Measurements from ENCODE around the gene PAH. TPM values are rescaled to one million over a fixed set of nuclear protein-coding genes. Genes with fewer than 3 reads are reported as not detected.

Gene PAH
- polyA plus RNA-seq, 3 donors = not detected

GRCh38 chr12:102911320-102911719 is 5.7 kb downstream of the PAH start:
- WGBS (ENCODE audit: insufficient coverage) = no CpG with 5 or more reads among the region's 3 CpGs
- Mint-ChIP-seq H3K4me1 (no peaks in the 10 kb centered on the region), H3K27ac (no peak overlapping the region), H3K36me3 (no peaks in the 10 kb centered on the region), H3K27me3 (ENCODE audit: low read depth in 3 of 3) (peaks cover 4 to 8% (median 8%) of the 10 kb centered on the region in 3 donors), H3K9me3 (peaks cover 0 to 3% (median 0%) of the 10 kb centered on the region in 7 donors), H3K4me3 (no peak overlapping the region)
- no peak overlapping the region for H3K27ac ChIP-seq (ENCODE audit: low read depth in 1 of 2, low read length in 2 of 2)
- peaks cover 0 to under 1% of the 10 kb centered on the region in 2 donors for H3K27me3 ChIP-seq (ENCODE audit: control insufficient read depth in 2 of 2, insufficient read depth in 2 of 2, low read length in 2 of 2)
- no peak for DNase-seq
- TF ChIP-seq CTCF (IDR thresholded peaks at IDR 0.05) = no peak
- no peak overlapping the region for H3K4me2 ChIP-seq (replicated peaks; ENCODE audit: extremely low read depth, low read length, poor library complexity, severe bottlenecking)
- H3K4me1 ChIP-seq (ENCODE audit: control insufficient read depth in 1 of 2, insufficient read depth in 2 of 2, low read length in 2 of 2) = no peaks in the 10 kb centered on the region
- intact Hi-C loops (cut with micrococcal nuclease) = no loop called here
- no peaks in the 10 kb centered on the region for H3K79me2 ChIP-seq (ENCODE audit: insufficient read depth, low read length)
- H2AFZ ChIP-seq (ENCODE audit: insufficient read depth, low read depth, low read length, poor library complexity, severe bottlenecking) = no peak overlapping the region
- H3K36me3 ChIP-seq (replicated peaks in 1 of 2; ENCODE audit: control insufficient read depth in 1 of 2, insufficient read depth in 2 of 2, low read length in 2 of 2) = no peaks in the 10 kb centered on the region
- H3K9me3 ChIP-seq (replicated peaks in 1 of 2; ENCODE audit: control insufficient read depth in 1 of 2, insufficient read depth in 1 of 2, low read length in 2 of 2) = no peaks in the 10 kb centered on the region
- H3K9ac ChIP-seq (ENCODE audit: insufficient read depth, low read length, poor library complexity, severe bottlenecking) = no peak overlapping the region
- H3K4me3 ChIP-seq (replicated peaks in 1 of 3; ENCODE audit: low read depth in 2 of 3, low read length in 3 of 3) = no peak overlapping the region
- H4K20me1 ChIP-seq (ENCODE audit: insufficient read depth, low read length) = no peaks in the 10 kb centered on the region

DNA sequence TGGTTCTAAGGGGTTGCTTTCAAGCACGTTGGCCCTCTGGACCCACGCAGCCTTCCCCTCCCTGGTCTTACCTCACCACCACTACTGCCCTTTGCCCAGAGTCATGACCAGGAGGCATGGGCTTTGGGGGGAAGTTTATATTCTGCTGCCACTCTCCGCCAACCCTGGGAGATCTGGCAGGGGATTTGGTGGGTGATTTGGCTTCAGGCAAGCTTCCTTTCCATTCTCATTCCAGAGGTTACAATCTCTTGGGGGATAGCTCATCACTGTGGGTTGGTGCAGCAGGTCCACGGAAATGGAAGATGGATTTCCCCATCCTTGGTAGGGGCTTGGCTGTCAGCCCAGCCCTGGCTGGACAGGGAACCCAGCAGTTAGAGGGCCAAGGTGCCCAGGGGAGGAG is 6.3 kb downstream of the PAH start:
- peaks cover 0 to 3% (median 0%) of the 10 kb centered on the region in 7 donors for H3K9me3 Mint-ChIP-seq
- no peak overlapping the region for H3K4me2 ChIP-seq (replicated peaks; ENCODE audit: extremely low read depth, low read length, poor library complexity, severe bottlenecking)
- H3K36me3 Mint-ChIP-seq = no peaks in the 10 kb centered on the region
- no peaks in the 10 kb centered on the region for H3K4me1 ChIP-seq (ENCODE audit: control insufficient read depth in 1 of 2, insufficient read depth in 2 of 2, low read length in 2 of 2)
- H4K20me1 ChIP-seq (ENCODE audit: insufficient read depth, low read length) = no peaks in the 10 kb centered on the region
- TF ChIP-seq CTCF (IDR thresholded peaks at IDR 0.05) = no peak
- H3K27me3 ChIP-seq (ENCODE audit: control insufficient read depth in 2 of 2, insufficient read depth in 2 of 2, low read length in 2 of 2) = no peaks in the 10 kb centered on the region
- no peak for DNase-seq
- peaks cover 3 to 7% (median 4%) of the 10 kb centered on the region in 3 donors for H3K27me3 Mint-ChIP-seq (ENCODE audit: low read depth in 3 of 3)
- H3K9ac ChIP-seq (ENCODE audit: insufficient read depth, low read length, poor library complexity, severe bottlenecking) = no peak overlapping the region
- WGBS (ENCODE audit: insufficient coverage) = 80% methylated on average over 1 of the region's 4 CpGs
- H2AFZ ChIP-seq (ENCODE audit: insufficient read depth, low read depth, low read length, poor library complexity, severe bottlenecking) = no peak overlapping the region
- intact Hi-C loops (cut with micrococcal nuclease) = no loop called here
- no peaks in the 10 kb centered on the region for H3K4me1 Mint-ChIP-seq
- peak overlapping the region in 1 of 7 donors; percentile 42 for H3K27ac Mint-ChIP-seq
- H3K27ac ChIP-seq (ENCODE audit: low read depth in 1 of 2, low read length in 2 of 2) = no peak overlapping the region
- H3K4me3 Mint-ChIP-seq = no peak overlapping the region
- H3K9me3 ChIP-seq (replicated peaks in 1 of 2; ENCODE audit: control insufficient read depth in 1 of 2, insufficient read depth in 1 of 2, low read length in 2 of 2) = no peaks in the 10 kb centered on the region
- no peaks in the 10 kb centered on the region for H3K79me2 ChIP-seq (ENCODE audit: insufficient read depth, low read length)
- H3K36me3 ChIP-seq (replicated peaks in 1 of 2; ENCODE audit: control insufficient read depth in 1 of 2, insufficient read depth in 2 of 2, low read length in 2 of 2) = no peaks in the 10 kb centered on the region
- no peak overlapping the region for H3K4me3 ChIP-seq (replicated peaks in 1 of 3; ENCODE audit: low read depth in 2 of 3, low read length in 3 of 3)

Measured in CD14-positive monocyte (primary cell).